Measurements from ENCODE around the gene CACNA1A.

Gene CACNA1A

DNA sequence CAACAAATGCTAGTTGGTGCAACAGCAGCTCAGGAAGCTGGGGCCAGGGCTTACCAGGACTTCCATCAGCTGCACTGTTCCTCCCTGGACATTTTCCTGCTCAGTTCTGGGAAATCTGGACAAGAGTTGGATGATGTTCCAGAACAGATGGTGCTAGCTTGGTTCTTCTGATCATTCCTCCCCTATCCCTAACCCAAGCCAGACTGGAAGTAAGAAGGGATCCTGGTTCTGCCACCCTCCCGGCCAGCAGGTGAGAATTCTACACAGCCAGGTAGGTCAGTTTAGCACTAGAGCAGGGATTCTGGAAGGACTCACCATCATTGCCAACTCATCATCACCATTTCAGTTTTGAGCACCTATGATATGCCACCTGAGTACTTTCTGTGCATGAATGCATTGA, 30.2 kb downstream of the CACNA1A start:
- no peak overlapping the region for H3K4me3 ChIP-seq (ENCODE audit: low read depth, low read length)
- TF ChIP-seq, protein P1, sequence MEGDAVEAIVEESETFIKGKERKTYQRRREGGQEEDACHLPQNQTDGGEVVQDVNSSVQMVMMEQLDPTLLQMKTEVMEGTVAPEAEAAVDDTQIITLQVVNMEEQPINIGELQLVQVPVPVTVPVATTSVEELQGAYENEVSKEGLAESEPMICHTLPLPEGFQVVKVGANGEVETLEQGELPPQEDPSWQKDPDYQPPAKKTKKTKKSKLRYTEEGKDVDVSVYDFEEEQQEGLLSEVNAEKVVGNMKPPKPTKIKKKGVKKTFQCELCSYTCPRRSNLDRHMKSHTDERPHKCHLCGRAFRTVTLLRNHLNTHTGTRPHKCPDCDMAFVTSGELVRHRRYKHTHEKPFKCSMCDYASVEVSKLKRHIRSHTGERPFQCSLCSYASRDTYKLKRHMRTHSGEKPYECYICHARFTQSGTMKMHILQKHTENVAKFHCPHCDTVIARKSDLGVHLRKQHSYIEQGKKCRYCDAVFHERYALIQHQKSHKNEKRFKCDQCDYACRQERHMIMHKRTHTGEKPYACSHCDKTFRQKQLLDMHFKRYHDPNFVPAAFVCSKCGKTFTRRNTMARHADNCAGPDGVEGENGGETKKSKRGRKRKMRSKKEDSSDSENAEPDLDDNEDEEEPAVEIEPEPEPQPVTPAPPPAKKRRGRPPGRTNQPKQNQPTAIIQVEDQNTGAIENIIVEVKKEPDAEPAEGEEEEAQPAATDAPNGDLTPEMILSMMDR (IDR thresholded peaks at IDR 0.05; ENCODE audit: borderline replicate concordance, insufficient read depth, low read depth, low read length), result no peak

- H3K4me3 ChIP-seq (ENCODE audit: low read depth, low read length), result no peak overlapping the region
- TF ChIP-seq, protein P1 (IDR thresholded peaks at IDR 0.05; ENCODE audit: borderline replicate concordance, insufficient read depth, low read depth, low read length), result no peak
Observed at GRCh38 chr19:13475044-13475443, 31.2 kb downstream of the CACNA1A start.

- TF ChIP-seq, protein P1 (IDR thresholded peaks at IDR 0.05; ENCODE audit: borderline replicate concordance, insufficient read depth, low read depth, low read length), result no peak
- no peak overlapping the region for H3K4me3 ChIP-seq (ENCODE audit: low read depth, low read length)
Observed at GRCh38 chr19:13466697-13467096, 39.6 kb downstream of the CACNA1A start.

- TF ChIP-seq, protein P1 (IDR thresholded peaks at IDR 0.05; ENCODE audit: borderline replicate concordance, insufficient read depth, low read depth, low read length), result no peak
- no peak overlapping the region for H3K4me3 ChIP-seq (ENCODE audit: low read depth, low read length)
Observed at GRCh38 chr19:13463296-13463695, 43.0 kb downstream of the CACNA1A start.

- no peak overlapping the region for H3K4me3 ChIP-seq (ENCODE audit: low read depth, low read length)
- TF ChIP-seq, protein P1 (IDR thresholded peaks at IDR 0.05; ENCODE audit: borderline replicate concordance, insufficient read depth, low read depth, low read length), result no peak
Observed at GRCh38 chr19:13461536-13461935, 44.7 kb downstream of the CACNA1A start.

GRCh38 chr19:13460045-13460444, 46.2 kb downstream of the CACNA1A start:
- TF ChIP-seq, protein P1 (IDR thresholded peaks at IDR 0.05; ENCODE audit: borderline replicate concordance, insufficient read depth, low read depth, low read length), result no peak
- no peak overlapping the region for H3K4me3 ChIP-seq (ENCODE audit: low read depth, low read length)

DNA sequence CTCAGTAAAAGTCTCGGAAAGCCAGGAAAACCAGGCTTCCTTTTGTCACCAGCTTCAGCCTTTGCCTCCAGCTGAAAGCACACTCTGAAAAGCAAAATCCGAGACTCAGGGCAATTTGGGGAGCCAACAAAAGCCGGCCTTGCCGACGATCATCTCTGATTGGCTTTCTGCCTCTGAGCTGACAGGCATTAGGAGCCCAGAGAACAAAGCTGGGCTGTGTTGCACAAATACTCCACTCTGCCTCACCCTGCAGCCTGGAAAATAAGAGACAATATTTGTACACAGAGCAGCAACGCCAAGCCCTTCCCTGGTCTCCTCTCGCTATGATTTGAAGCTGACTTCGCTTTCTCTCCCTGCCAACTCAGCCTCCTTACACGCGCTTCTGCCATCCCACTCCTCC, 46.9 kb downstream of the CACNA1A start:
- H3K4me3 ChIP-seq (ENCODE audit: low read depth, low read length), result no peak overlapping the region
- TF ChIP-seq, protein P1 (IDR thresholded peaks at IDR 0.05; ENCODE audit: borderline replicate concordance, insufficient read depth, low read depth, low read length), result no peak

Measured in GM12875 (cell line).